Gastroesophageal sphincter (tissue), 4 donors: ENCODE data around the gene FAM89A. TPM values are rescaled to one million over a fixed set of nuclear protein-coding genes. Genes with fewer than 3 reads are reported as not detected.
"Not testable (repeated sequence)": the region's sequence is repeated elsewhere in the genome, so short reads cannot be mapped to it uniquely, and the experiment has no call there.

Experiments
- ATAC-seq: fragments of 150-250 bp; one replicate; pipeline ENCODE4 v1.9.1; 2016; ENCODE audit warnings: mild to moderate bottlenecking, moderate library complexity
- H3K27ac ChIP-seq, 4 donors: fragments of 200-600 bp; sonication (generic) in 3 of 4; 1 replicate in 3 of 4; 2 replicates in 1 of 4; pipeline ENCODE4 v1.5.1; 2016 to 2019
- H3K27me3 ChIP-seq: fragments of 200-600 bp; sonication (generic); one replicate; pipeline ENCODE4 v1.5.1; 2019
- H3K36me3 ChIP-seq, 2 donors: fragments of 200-600 bp; sonication (generic); one replicate each; pipeline ENCODE4 v1.5.1; 2019; ENCODE audit warnings: control low read depth in 1 of 2
- H3K4me1 ChIP-seq, 3 donors: fragments of 200-600 bp; sonication (generic); 1 replicate in 2 of 3; 2 replicates in 1 of 3; pipeline ENCODE4 v1.5.1; 2016 to 2019; ENCODE audit warnings: control low read depth in 2 of 3
- H3K4me3 ChIP-seq, 2 donors: fragments of 200-600 bp; sonication (generic); one replicate each; pipeline ENCODE4 v1.5.1; 2019; ENCODE audit warnings: mild to moderate bottlenecking in 1 of 2, moderate library complexity in 1 of 2
- H3K9me3 ChIP-seq, 3 donors: fragments of 200-600 bp; sonication (generic); one replicate each; pipeline ENCODE4 v1.5.1; 2017 to 2019; ENCODE audit warnings: control low read depth in 2 of 3
- CTCF ChIP-seq, 4 experiments: fragments of 200-600 bp in 2 of 4; fragments of 450-650 bp in 2 of 4; sonication (generic) in 1 of 4; IDR thresholded peaks; one replicate each; pipeline ENCODE4 v1.5.1; 2017 to 2019; ENCODE audit warnings: antibody characterized with exemption in 4 of 4, mild to moderate bottlenecking in 2 of 4, moderate library complexity in 2 of 4
- EP300 ChIP-seq: sonication (generic); formaldehyde crosslinking; IDR thresholded peaks from one replicate; pipeline ENCODE4 v1.6.1; 2017; ENCODE audit warnings: antibody characterized with exemption, mild to moderate bottlenecking
- POLR2A ChIP-seq, 2 donors: fragments of 450-650 bp; IDR thresholded peaks; one replicate each; pipeline ENCODE4 v1.6.1; 2017; ENCODE audit warnings: antibody characterized with exemption in 2 of 2, mild to moderate bottlenecking in 2 of 2, moderate library complexity in 1 of 2
- POLR2AphosphoS5 ChIP-seq: sonication (generic); formaldehyde crosslinking; IDR thresholded peaks from one replicate; pipeline ENCODE4 v1.6.1; 2017; ENCODE audit warnings: antibody characterized with exemption
- WGBS, 2 donors: methylation state at CpG; one replicate each; pipeline ENCODE4 v1.1.5; 2018; ENCODE audit warnings: low coverage in 1 of 2; 5-methylcytosine and 5-hydroxymethylcytosine counted together
- total RNA-seq, 4 donors: library from RNA; depleted of rRNA; stranded (reverse); fragments of >200 nt; gene quantifications; one replicate each; pipeline ENCODE4 v1.1.0, GENCODE V29; 2016

The FAM89A gene
- total RNA-seq, 4 donors from 2014 or later, result 2.5 to 11.6 (median 7.7) TPM

GRCh38 chr1:231032963-231033362 lies 7.1 kb downstream of the FAM89A start:
- ATAC-seq, result no peak
- H3K27ac ChIP-seq, result no peak overlapping the region
- H3K27me3 ChIP-seq, result peaks cover 20% of the 10 kb centered on the region
- TF ChIP-seq POLR2A (IDR thresholded peaks at IDR 0.05) (no peak), CTCF (IDR thresholded peaks at IDR 0.05) (no peak)
- H3K36me3 ChIP-seq, result no peaks in the 10 kb centered on the region
- H3K4me3 ChIP-seq, result no peak overlapping the region
- 25 to 31% methylated on average over 4 to 5 of the region's 7 CpGs for WGBS, 2 donors
- no peaks in the 10 kb centered on the region for H3K9me3 ChIP-seq
- no peaks in the 10 kb centered on the region for H3K4me1 ChIP-seq

- peaks cover 12% of the 10 kb centered on the region for H3K27me3 ChIP-seq
- no peak overlapping the region for H3K27ac ChIP-seq
- 77 to 89% methylated on average over 4 to 6 of the region's 6 CpGs for WGBS, 2 donors
- TF ChIP-seq EP300 (no peak), POLR2A (IDR thresholded peaks at IDR 0.05) (no peak), CTCF (IDR thresholded peaks at IDR 0.05) (no peak), POLR2AphosphoS5 (no peak)
- no peak for ATAC-seq
- no peaks in the 10 kb centered on the region for H3K36me3 ChIP-seq
- no peaks in the 10 kb centered on the region for H3K4me1 ChIP-seq
- H3K4me3 ChIP-seq, result no peak overlapping the region
- H3K9me3 ChIP-seq, result no peaks in the 10 kb centered on the region
These were observed 10.2 kb downstream of the FAM89A start for GRCh38 chr1:231029841-231030240.

GRCh38 chr1:231029247-231029646 lies 10.8 kb downstream of the FAM89A start:
- not testable (repeated sequence) for ATAC-seq, H3K9me3 ChIP-seq, H3K27ac ChIP-seq, H3K4me1 ChIP-seq, H3K36me3 ChIP-seq, H3K4me3 ChIP-seq
- WGBS, 2 donors, result 91 to 93% methylated on average over 2 to 3 of the region's 4 CpGs
- H3K27me3 ChIP-seq, result peaks cover 12% of the 10 kb centered on the region

- peak overlapping the region in 1 of 4 donors; percentile 0 for H3K27ac ChIP-seq
- peaks cover 12% of the 10 kb centered on the region for H3K27me3 ChIP-seq
- WGBS, 2 donors, result 97 to 100% methylated on average over 1 to 7 of the region's 7 CpGs
- no peaks in the 10 kb centered on the region for H3K36me3 ChIP-seq
- peak; percentile 48 for ATAC-seq
- H3K4me1 ChIP-seq, result no peaks in the 10 kb centered on the region
- TF ChIP-seq POLR2A (IDR thresholded peaks at IDR 0.05) (no peak), EP300 (no peak), POLR2AphosphoS5 (no peak), CTCF (IDR thresholded peaks at IDR 0.05) (no peak)
- no peak overlapping the region for H3K4me3 ChIP-seq
- no peaks in the 10 kb centered on the region for H3K9me3 ChIP-seq
These were observed 11.4 kb downstream of the FAM89A start for GRCh38 chr1:231028682-231029081.

GRCh38 chr1:231027971-231028370 lies 12.1 kb downstream of the FAM89A start:
- H3K36me3 ChIP-seq, result no peaks in the 10 kb centered on the region
- no peaks in the 10 kb centered on the region for H3K4me1 ChIP-seq
- peaks cover 8% of the 10 kb centered on the region for H3K27me3 ChIP-seq
- H3K4me3 ChIP-seq, result no peak overlapping the region
- 89% methylated on average over 5 of the region's 10 CpGs; no CpG with 5 or more reads in 1 of the 2 donors for WGBS, 2 donors
- no peak overlapping the region for H3K27ac ChIP-seq
- no peak for ATAC-seq
- H3K9me3 ChIP-seq, result no peaks in the 10 kb centered on the region
- TF ChIP-seq EP300, result no peak
- no peak for TF ChIP-seq POLR2AphosphoS5
- no peak for TF ChIP-seq CTCF (IDR thresholded peaks at IDR 0.05)
- TF ChIP-seq POLR2A (IDR thresholded peaks at IDR 0.05), result no peak
